ENCODE data around the gene ZNF135. TPM values are rescaled to one million over a fixed set of nuclear protein-coding genes. Genes with fewer than 3 reads are reported as not detected.

ZNF135 gene
- total RNA-seq, 4 donors from 2014 or later = 6.2 to 18.6 (median 15.3) TPM

GRCh38 chr19:58042495-58043340 is 16.4 kb upstream of the ZNF135 start:
- H3K4me1 ChIP-seq = no peaks in the 10 kb centered on the region
- intact Hi-C loops (cut with DNase I; ENCODE audit: low total_unique reads) = no loop called here
- peaks cover 0 to 16% of the 10 kb centered on the region in 2 donors for H3K9me3 ChIP-seq
- H3K27ac ChIP-seq = no peak overlapping the region
- DNase-seq = no peak
- no peak overlapping the region for H3K4me3 ChIP-seq
- no peak for TF ChIP-seq POLR2A (IDR thresholded peaks at IDR 0.05)
- TF ChIP-seq CTCF (IDR thresholded peaks at IDR 0.05) = no peak
- no peaks in the 10 kb centered on the region for H3K36me3 ChIP-seq
- H3K27me3 ChIP-seq = no peaks in the 10 kb centered on the region

- Histone ChIP-seq H3K36me3 (no peaks in the 10 kb centered on the region), H3K4me3 (no peak overlapping the region), H3K27me3 (no peaks in the 10 kb centered on the region), H3K9me3 (peaks cover 0 to 31% of the 10 kb centered on the region in 2 donors), H3K4me1 (no peaks in the 10 kb centered on the region), H3K27ac (no peak overlapping the region)
- intact Hi-C loops (cut with DNase I; ENCODE audit: low total_unique reads) = no loop called here
- TF ChIP-seq CTCF (IDR thresholded peaks at IDR 0.05) (no peak), POLR2A (IDR thresholded peaks at IDR 0.05) (no peak)
- no peak for DNase-seq
These were observed 14.7 kb upstream of the ZNF135 start for GRCh38 chr19:58044391-58044790.

- H3K27me3 ChIP-seq = no peaks in the 10 kb centered on the region
- H3K4me1 ChIP-seq = no peaks in the 10 kb centered on the region
- no peaks in the 10 kb centered on the region for H3K36me3 ChIP-seq
- no peak for DNase-seq
- no peak overlapping the region for H3K4me3 ChIP-seq
- no peak overlapping the region for H3K27ac ChIP-seq
- peaks cover 0 to 35% of the 10 kb centered on the region in 2 donors for H3K9me3 ChIP-seq
- TF ChIP-seq CTCF (IDR thresholded peaks at IDR 0.05) (no peak), POLR2A (IDR thresholded peaks at IDR 0.05) (no peak)
- intact Hi-C loops (cut with DNase I; ENCODE audit: low total_unique reads) = no loop called here
These were observed 14.2 kb upstream of the ZNF135 start for GRCh38 chr19:58044886-58045285.

- Histone ChIP-seq H3K36me3 (no peaks in the 10 kb centered on the region), H3K4me1 (no peaks in the 10 kb centered on the region), H3K27me3 (no peaks in the 10 kb centered on the region), H3K4me3 (no peak overlapping the region), H3K27ac (no peak overlapping the region), H3K9me3 (peaks cover 0 to 34% of the 10 kb centered on the region in 2 donors)
- intact Hi-C loops (cut with DNase I; ENCODE audit: low total_unique reads) = no loop called here
- no peak for DNase-seq
- TF ChIP-seq POLR2A (IDR thresholded peaks at IDR 0.05) (no peak), CTCF (IDR thresholded peaks at IDR 0.05) (no peak)
These were observed 13.6 kb upstream of the ZNF135 start for GRCh38 chr19:58045411-58046050.

GRCh38 chr19:58046856-58047255 is 12.2 kb upstream of the ZNF135 start:
- H3K4me3 ChIP-seq = no peak overlapping the region
- no peak for DNase-seq
- H3K4me1 ChIP-seq = no peaks in the 10 kb centered on the region
- intact Hi-C loops (cut with DNase I; ENCODE audit: low total_unique reads) = no loop called here
- H3K27ac ChIP-seq = no peak overlapping the region
- no peak for TF ChIP-seq POLR2A (IDR thresholded peaks at IDR 0.05)
- H3K9me3 ChIP-seq = peaks cover 0 to 30% of the 10 kb centered on the region in 2 donors
- H3K36me3 ChIP-seq = no peaks in the 10 kb centered on the region
- no peaks in the 10 kb centered on the region for H3K27me3 ChIP-seq
